HEK293 (cell line): ENCODE measurements around the gene PDLIM7.

Source experiments
- CTCF ChIA-PET: fragments of 350-600 bp; formaldehyde crosslinking; extraction: SDS; loops from one replicate; lab custom pipeline; 2021; ENCODE audit warnings: antibody characterized with exemption; lab: Yijun Ruan, JAX
- POLR2A ChIA-PET: fragments of 300-600 bp; formaldehyde crosslinking; extraction: SDS; loops from one replicate; lab custom pipeline; 2020; ENCODE audit warnings: antibody characterized with exemption, inconsistent platforms; lab: Yijun Ruan, JAX
- H3K27ac ChIP-seq: fragments of 200-500 bp; sonication (Bioruptor generic); 2 replicates; pipeline ENCODE4 v1.5.1; 2014; ENCODE audit warnings: low read depth, low read length, control low read depth, inconsistent platforms; ENCODE audit errors: extremely low read depth
- H3K36me3 ChIP-seq, 2 experiments: fragments of 200-500 bp in 1 of 2; sonication (Bioruptor generic) in 1 of 2; 1 replicate in 1 of 2; 2 replicates in 1 of 2; pipeline ENCODE4 v1.5.1; 2014 to 2017; ENCODE audit warnings: inconsistent platforms in 2 of 2, low read length in 2 of 2; ENCODE audit not compliant: control insufficient read depth in 2 of 2, insufficient read depth in 1 of 2
- H3K4me1 ChIP-seq: fragments of 200-500 bp; sonication (Bioruptor generic); 2 replicates; pipeline ENCODE4 v1.5.1; 2014; ENCODE audit warnings: mild to moderate bottlenecking, low read length, inconsistent platforms; ENCODE audit not compliant: control insufficient read depth, insufficient read depth
- H3K4me3 ChIP-seq: 2 replicates; pipeline ENCODE4 v1.5.1; 2011; ENCODE audit warnings: low read depth, mild to moderate bottlenecking, control low read depth, low read length, moderate library complexity
- H3K9me3 ChIP-seq: fragments of 200-500 bp; sonication (Bioruptor generic); 2 replicates; pipeline ENCODE4 v1.5.1; 2014; ENCODE audit warnings: low read depth, low read length, inconsistent platforms; ENCODE audit not compliant: control insufficient read depth, insufficient read depth
- GFI1B ChIP-seq: fragments of 450-650 bp; formaldehyde crosslinking; IDR thresholded peaks from 2 replicates; pipeline ENCODE4 v1.5.1; 2016; ENCODE audit warnings: missing biosample characterization, missing genetic modification characterization
- GLIS1 ChIP-seq: fragments of 450-650 bp; formaldehyde crosslinking; IDR thresholded peaks from 2 replicates; pipeline ENCODE4 v1.5.1; 2016; ENCODE audit warnings: missing biosample characterization, missing genetic modification characterization
- PRDM1 ChIP-seq: fragments of 450-650 bp; formaldehyde crosslinking; IDR thresholded peaks from 2 replicates; pipeline ENCODE4; 2016; ENCODE audit warnings: missing biosample characterization, missing genetic modification characterization
- SP7 ChIP-seq: fragments of 450-650 bp; formaldehyde crosslinking; IDR thresholded peaks from 2 replicates; pipeline ENCODE4 v1.5.1; 2016; ENCODE audit warnings: missing biosample characterization, missing genetic modification characterization
- ZNF16 ChIP-seq: fragments of 450-650 bp; formaldehyde crosslinking; IDR thresholded peaks from 2 replicates; pipeline ENCODE4 v1.5.1; 2016; ENCODE audit warnings: low read depth, missing biosample characterization, missing genetic modification characterization
- ZNF223 ChIP-seq: fragments of 450-650 bp; formaldehyde crosslinking; IDR thresholded peaks from 2 replicates; pipeline ENCODE4 v1.5.1; 2016; ENCODE audit warnings: missing biosample characterization, missing genetic modification characterization
- ZNF335 ChIP-seq: fragments of 450-650 bp; formaldehyde crosslinking; conservative IDR thresholded peaks from 2 replicates; pipeline ENCODE4 v1.5.1; 2016; ENCODE audit warnings: missing biosample characterization, missing genetic modification characterization
- ZNF654 ChIP-seq: fragments of 450-650 bp; formaldehyde crosslinking; IDR thresholded peaks from 2 replicates; pipeline ENCODE4 v1.5.1; 2016; ENCODE audit warnings: low read depth, missing biosample characterization, missing genetic modification characterization
- ZNF768 ChIP-seq: fragments of 450-650 bp; formaldehyde crosslinking; IDR thresholded peaks from 2 replicates; pipeline ENCODE4 v1.5.1; 2018; ENCODE audit warnings: missing biosample characterization, mild to moderate bottlenecking, missing genetic modification characterization
- TF ChIP-seq, protein P1 (sequence below): fragments of 450-650 bp; formaldehyde crosslinking; IDR thresholded peaks from 2 replicates; pipeline ENCODE4 v1.5.1; 2016; ENCODE audit warnings: missing biosample characterization, missing genetic modification characterization
- TF ChIP-seq, protein P2 (sequence below): fragments of 450-650 bp; formaldehyde crosslinking; IDR thresholded peaks from 2 replicates; pipeline ENCODE4 v1.5.1; 2016; ENCODE audit warnings: missing biosample characterization, missing genetic modification characterization
- TF ChIP-seq, protein P3 (sequence below): fragments of 450-650 bp; formaldehyde crosslinking; IDR thresholded peaks from 2 replicates; pipeline ENCODE4 v1.5.1; 2017; ENCODE audit warnings: missing biosample characterization, mild to moderate bottlenecking, missing genetic modification characterization, moderate library complexity
- TF ChIP-seq, protein P4 (sequence below): fragments of 450-650 bp; formaldehyde crosslinking; IDR thresholded peaks from 2 replicates; pipeline ENCODE4 v1.5.1; 2016; ENCODE audit warnings: missing biosample characterization, missing genetic modification characterization
- TF ChIP-seq, protein P5 (sequence below): fragments of 450-650 bp; formaldehyde crosslinking; IDR thresholded peaks from 2 replicates; pipeline ENCODE4 v1.5.1; 2016; ENCODE audit warnings: missing biosample characterization, missing genetic modification characterization
- TF ChIP-seq, protein P6 (sequence below): fragments of 450-650 bp; formaldehyde crosslinking; IDR thresholded peaks from 2 replicates; pipeline ENCODE4 v1.5.1; 2016; ENCODE audit warnings: missing biosample characterization, missing genetic modification characterization, borderline replicate concordance
- TF ChIP-seq, protein P7 (sequence below): fragments of 450-650 bp; formaldehyde crosslinking; IDR thresholded peaks from 2 replicates; pipeline ENCODE4; 2016; ENCODE audit warnings: missing biosample characterization, missing genetic modification characterization
- TF ChIP-seq, protein P8 (sequence below): fragments of 450-650 bp; IDR thresholded peaks from 2 replicates; pipeline ENCODE4 v1.5.1; 2018; ENCODE audit warnings: missing biosample characterization, mild to moderate bottlenecking, missing genetic modification characterization

PDLIM7 gene

DNA sequence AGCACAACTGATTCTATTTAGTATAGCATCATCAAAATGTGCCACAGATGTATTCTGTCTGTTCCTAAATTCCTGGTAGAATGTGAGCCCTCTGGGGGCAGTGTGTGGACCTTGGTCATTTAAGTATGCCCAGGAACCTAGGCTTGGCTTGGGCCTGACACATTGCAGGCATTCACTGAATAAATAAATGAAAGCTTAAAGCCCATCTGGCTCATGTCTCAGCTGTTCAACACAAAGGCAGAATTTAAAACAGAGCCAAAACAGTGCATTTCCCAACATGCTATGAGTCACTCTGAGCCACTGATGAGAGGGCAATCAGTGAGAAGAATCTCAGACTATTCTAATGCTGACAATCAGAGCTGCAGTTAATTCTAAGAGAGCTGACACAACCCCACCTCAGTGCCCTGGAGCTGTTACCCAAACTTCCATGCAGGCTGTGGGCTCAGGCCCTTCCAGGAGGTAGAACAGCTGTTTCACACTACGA is 48.9 kb upstream of the PDLIM7 start:
- Histone ChIP-seq H3K9me3 (no peaks in the 10 kb centered on the region), H3K4me1 (peaks cover 3% of the 10 kb centered on the region; the same call in 1 of the 2 replicates), H3K4me3 (no peak overlapping the region), H3K36me3 (peaks cover 4 to 44% of the 10 kb centered on the region in 2 experiments; a peak in 1 of 3 replicates), H3K27ac (0 out of 2 replicates have a peak overlapping the region, but pooled peaks have one; percentile 3)
- POLR2A ChIA-PET = interaction anchor here (0.9 to 1.1 kb wide), 2 partner anchors 22 to 30 kb away, joined by 3 read pairs; no protein-coding TSS in a partner anchor
- CTCF ChIA-PET = interaction anchor here (0.7 to 1.4 kb wide), 5 partner anchors 8 to 45 kb away, joined by 3 to 6 read pairs (median 3); no protein-coding TSS in a partner anchor
- TF ChIP-seq, protein P1, sequence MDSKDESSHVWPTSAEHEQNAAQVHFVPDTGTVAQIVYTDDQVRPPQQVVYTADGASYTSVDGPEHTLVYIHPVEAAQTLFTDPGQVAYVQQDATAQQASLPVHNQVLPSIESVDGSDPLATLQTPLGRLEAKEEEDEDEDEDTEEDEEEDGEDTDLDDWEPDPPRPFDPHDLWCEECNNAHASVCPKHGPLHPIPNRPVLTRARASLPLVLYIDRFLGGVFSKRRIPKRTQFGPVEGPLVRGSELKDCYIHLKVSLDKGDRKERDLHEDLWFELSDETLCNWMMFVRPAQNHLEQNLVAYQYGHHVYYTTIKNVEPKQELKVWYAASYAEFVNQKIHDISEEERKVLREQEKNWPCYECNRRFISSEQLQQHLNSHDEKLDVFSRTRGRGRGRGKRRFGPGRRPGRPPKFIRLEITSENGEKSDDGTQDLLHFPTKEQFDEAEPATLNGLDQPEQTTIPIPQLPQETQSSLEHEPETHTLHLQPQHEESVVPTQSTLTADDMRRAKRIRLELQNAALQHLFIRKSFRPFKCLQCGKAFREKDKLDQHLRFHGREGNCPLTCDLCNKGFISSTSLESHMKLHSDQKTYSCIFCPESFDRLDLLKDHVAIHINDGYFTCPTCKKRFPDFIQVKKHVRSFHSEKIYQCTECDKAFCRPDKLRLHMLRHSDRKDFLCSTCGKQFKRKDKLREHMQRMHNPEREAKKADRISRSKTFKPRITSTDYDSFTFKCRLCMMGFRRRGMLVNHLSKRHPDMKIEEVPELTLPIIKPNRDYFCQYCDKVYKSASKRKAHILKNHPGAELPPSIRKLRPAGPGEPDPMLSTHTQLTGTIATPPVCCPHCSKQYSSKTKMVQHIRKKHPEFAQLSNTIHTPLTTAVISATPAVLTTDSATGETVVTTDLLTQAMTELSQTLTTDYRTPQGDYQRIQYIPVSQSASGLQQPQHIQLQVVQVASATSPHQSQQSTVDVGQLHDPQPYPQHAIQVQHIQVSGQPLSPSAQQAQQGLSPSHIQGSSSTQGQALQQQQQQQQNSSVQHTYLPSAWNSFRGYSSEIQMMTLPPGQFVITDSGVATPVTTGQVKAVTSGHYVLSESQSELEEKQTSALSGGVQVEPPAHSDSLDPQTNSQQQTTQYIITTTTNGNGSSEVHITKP (tag by site-specific recombination) = peak; percentile 22; the same call in 1 of the 2 replicates
- TF ChIP-seq ZNF223 (tag by site-specific recombination) (no peak), GFI1B (peak; percentile 93), ZNF16 (tag by site-specific recombination) (no peak), PRDM1 (tag by site-specific recombination) (peak; percentile 74), ZNF768 (tag by site-specific recombination) (0 out of 2 replicates have a peak, but pooled peaks have one; percentile 29), SP7 (tag by site-specific recombination) (peak; percentile 76), ZNF654 (tag by site-specific recombination) (no peak), GLIS1 (tag by site-specific recombination) (peak; percentile 82), ZNF335 (tag by site-specific recombination) (0 out of 2 replicates have a peak, but pooled peaks have one; percentile 7)
- TF ChIP-seq, protein P2, sequence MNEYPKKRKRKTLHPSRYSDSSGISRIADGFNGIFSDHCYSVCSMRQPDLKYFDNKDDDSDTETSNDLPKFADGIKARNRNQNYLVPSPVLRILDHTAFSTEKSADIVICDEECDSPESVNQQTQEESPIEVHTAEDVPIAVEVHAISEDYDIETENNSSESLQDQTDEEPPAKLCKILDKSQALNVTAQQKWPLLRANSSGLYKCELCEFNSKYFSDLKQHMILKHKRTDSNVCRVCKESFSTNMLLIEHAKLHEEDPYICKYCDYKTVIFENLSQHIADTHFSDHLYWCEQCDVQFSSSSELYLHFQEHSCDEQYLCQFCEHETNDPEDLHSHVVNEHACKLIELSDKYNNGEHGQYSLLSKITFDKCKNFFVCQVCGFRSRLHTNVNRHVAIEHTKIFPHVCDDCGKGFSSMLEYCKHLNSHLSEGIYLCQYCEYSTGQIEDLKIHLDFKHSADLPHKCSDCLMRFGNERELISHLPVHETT (tag by site-specific recombination) = 0 out of 2 replicates have a peak, but pooled peaks have one; percentile 22
- TF ChIP-seq, protein P3, sequence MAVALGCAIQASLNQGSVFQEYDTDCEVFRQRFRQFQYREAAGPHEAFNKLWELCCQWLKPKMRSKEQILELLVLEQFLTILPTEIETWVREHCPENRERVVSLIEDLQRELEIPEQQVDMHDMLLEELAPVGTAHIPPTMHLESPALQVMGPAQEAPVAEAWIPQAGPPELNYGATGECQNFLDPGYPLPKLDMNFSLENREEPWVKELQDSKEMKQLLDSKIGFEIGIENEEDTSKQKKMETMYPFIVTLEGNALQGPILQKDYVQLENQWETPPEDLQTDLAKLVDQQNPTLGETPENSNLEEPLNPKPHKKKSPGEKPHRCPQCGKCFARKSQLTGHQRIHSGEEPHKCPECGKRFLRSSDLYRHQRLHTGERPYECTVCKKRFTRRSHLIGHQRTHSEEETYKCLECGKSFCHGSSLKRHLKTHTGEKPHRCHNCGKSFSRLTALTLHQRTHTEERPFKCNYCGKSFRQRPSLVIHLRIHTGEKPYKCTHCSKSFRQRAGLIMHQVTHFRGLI (tag by site-specific recombination) = peak; percentile 70; the same call in 1 of the 2 replicates
- TF ChIP-seq, protein P4, sequence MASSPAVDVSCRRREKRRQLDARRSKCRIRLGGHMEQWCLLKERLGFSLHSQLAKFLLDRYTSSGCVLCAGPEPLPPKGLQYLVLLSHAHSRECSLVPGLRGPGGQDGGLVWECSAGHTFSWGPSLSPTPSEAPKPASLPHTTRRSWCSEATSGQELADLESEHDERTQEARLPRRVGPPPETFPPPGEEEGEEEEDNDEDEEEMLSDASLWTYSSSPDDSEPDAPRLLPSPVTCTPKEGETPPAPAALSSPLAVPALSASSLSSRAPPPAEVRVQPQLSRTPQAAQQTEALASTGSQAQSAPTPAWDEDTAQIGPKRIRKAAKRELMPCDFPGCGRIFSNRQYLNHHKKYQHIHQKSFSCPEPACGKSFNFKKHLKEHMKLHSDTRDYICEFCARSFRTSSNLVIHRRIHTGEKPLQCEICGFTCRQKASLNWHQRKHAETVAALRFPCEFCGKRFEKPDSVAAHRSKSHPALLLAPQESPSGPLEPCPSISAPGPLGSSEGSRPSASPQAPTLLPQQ (tag by site-specific recombination) = peak; percentile 34; the same call in 1 of the 2 replicates
- TF ChIP-seq, protein P5, sequence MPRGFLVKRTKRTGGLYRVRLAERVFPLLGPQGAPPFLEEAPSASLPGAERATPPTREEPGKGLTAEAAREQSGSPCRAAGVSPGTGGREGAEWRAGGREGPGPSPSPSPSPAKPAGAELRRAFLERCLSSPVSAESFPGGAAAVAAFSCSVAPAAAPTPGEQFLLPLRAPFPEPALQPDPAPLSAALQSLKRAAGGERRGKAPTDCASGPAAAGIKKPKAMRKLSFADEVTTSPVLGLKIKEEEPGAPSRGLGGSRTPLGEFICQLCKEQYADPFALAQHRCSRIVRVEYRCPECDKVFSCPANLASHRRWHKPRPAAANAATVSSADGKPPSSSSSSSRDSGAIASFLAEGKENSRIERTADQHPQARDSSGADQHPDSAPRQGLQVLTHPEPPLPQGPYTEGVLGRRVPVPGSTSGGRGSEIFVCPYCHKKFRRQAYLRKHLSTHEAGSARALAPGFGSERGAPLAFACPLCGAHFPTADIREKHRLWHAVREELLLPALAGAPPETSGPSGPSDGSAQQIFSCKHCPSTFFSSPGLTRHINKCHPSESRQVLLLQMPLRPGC (tag by site-specific recombination) = peak; percentile 74
- TF ChIP-seq, protein P6, sequence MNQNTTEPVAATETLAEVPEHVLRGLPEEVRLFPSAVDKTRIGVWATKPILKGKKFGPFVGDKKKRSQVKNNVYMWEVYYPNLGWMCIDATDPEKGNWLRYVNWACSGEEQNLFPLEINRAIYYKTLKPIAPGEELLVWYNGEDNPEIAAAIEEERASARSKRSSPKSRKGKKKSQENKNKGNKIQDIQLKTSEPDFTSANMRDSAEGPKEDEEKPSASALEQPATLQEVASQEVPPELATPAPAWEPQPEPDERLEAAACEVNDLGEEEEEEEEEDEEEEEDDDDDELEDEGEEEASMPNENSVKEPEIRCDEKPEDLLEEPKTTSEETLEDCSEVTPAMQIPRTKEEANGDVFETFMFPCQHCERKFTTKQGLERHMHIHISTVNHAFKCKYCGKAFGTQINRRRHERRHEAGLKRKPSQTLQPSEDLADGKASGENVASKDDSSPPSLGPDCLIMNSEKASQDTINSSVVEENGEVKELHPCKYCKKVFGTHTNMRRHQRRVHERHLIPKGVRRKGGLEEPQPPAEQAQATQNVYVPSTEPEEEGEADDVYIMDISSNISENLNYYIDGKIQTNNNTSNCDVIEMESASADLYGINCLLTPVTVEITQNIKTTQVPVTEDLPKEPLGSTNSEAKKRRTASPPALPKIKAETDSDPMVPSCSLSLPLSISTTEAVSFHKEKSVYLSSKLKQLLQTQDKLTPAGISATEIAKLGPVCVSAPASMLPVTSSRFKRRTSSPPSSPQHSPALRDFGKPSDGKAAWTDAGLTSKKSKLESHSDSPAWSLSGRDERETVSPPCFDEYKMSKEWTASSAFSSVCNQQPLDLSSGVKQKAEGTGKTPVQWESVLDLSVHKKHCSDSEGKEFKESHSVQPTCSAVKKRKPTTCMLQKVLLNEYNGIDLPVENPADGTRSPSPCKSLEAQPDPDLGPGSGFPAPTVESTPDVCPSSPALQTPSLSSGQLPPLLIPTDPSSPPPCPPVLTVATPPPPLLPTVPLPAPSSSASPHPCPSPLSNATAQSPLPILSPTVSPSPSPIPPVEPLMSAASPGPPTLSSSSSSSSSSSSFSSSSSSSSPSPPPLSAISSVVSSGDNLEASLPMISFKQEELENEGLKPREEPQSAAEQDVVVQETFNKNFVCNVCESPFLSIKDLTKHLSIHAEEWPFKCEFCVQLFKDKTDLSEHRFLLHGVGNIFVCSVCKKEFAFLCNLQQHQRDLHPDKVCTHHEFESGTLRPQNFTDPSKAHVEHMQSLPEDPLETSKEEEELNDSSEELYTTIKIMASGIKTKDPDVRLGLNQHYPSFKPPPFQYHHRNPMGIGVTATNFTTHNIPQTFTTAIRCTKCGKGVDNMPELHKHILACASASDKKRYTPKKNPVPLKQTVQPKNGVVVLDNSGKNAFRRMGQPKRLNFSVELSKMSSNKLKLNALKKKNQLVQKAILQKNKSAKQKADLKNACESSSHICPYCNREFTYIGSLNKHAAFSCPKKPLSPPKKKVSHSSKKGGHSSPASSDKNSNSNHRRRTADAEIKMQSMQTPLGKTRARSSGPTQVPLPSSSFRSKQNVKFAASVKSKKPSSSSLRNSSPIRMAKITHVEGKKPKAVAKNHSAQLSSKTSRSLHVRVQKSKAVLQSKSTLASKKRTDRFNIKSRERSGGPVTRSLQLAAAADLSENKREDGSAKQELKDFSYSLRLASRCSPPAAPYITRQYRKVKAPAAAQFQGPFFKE (tag by site-specific recombination) = no peak
- TF ChIP-seq, protein P7, sequence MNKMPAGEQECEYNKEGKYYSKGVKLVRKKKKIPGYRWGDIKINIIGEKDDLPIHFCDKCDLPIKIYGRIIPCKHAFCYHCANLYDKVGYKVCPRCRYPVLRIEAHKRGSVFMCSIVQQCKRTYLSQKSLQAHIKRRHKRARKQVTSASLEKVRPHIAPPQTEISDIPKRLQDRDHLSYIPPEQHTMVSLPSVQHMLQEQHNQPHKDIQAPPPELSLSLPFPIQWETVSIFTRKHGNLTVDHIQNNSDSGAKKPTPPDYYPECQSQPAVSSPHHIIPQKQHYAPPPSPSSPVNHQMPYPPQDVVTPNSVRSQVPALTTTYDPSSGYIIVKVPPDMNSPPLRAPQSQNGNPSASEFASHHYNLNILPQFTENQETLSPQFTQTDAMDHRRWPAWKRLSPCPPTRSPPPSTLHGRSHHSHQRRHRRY (tag by site-specific recombination) = no peak
- TF ChIP-seq, protein P8, sequence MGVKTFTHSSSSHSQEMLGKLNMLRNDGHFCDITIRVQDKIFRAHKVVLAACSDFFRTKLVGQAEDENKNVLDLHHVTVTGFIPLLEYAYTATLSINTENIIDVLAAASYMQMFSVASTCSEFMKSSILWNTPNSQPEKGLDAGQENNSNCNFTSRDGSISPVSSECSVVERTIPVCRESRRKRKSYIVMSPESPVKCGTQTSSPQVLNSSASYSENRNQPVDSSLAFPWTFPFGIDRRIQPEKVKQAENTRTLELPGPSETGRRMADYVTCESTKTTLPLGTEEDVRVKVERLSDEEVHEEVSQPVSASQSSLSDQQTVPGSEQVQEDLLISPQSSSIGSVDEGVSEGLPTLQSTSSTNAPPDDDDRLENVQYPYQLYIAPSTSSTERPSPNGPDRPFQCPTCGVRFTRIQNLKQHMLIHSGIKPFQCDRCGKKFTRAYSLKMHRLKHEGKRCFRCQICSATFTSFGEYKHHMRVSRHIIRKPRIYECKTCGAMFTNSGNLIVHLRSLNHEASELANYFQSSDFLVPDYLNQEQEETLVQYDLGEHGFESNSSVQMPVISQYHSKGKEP (tag by site-specific recombination) = peak; percentile 68; the same call in 1 of the 2 replicates
